ENCODE measurements around the gene MMP13. TPM values are rescaled to one million over a fixed set of nuclear protein-coding genes. Genes with fewer than 3 reads are reported as not detected.

Gene MMP13
- total and polyA plus RNA-seq, 9 of the 15 experiments (the other 6 are each of a cell fraction or from before 2014, with no cell fraction given) = not detected

DNA sequence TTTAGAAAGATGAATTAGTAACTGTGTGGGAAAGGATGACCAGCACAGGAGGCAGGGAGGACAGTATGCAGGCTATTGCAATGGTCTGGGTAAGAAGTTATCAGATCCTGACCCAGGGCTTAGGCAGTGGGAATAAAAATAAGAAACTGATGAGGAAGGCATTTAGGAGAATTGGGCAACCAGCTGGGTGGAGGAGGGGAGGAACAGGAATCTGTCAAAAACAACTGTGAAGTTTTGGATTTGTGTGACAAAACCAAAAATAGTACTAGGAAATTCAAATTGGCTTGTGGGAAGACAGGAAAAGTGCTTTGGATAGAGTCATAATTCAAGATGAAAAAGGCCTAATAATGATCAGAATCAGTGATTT, 27.9 kb downstream of the MMP13 start:
- no peaks in the 10 kb centered on the region for H3K9me1 ChIP-seq (ENCODE audit: control insufficient read depth, insufficient read depth, low read length)
- no peak for TF ChIP-seq MEF2A (IDR thresholded peaks at IDR 0.05; ENCODE audit: control insufficient read depth, low read depth, low read length)
- TF ChIP-seq FOXP1 (CRISPR knock-in tag; IDR thresholded peaks at IDR 0.05) = no peak
- TF ChIP-seq ARNT (IDR thresholded peaks at IDR 0.05) = no peak
- TF ChIP-seq RBM22 (IDR thresholded peaks at IDR 0.05; ENCODE audit: low read depth, low read length, poor library complexity, severe bottlenecking) = no peak
- TF ChIP-seq ZNF668 (CRISPR knock-in tag; IDR thresholded peaks at IDR 0.05) = no peak
- TF ChIP-seq, protein P1, sequence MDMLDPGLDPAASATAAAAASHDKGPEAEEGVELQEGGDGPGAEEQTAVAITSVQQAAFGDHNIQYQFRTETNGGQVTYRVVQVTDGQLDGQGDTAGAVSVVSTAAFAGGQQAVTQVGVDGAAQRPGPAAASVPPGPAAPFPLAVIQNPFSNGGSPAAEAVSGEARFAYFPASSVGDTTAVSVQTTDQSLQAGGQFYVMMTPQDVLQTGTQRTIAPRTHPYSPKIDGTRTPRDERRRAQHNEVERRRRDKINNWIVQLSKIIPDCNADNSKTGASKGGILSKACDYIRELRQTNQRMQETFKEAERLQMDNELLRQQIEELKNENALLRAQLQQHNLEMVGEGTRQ (CRISPR knock-in tag; IDR thresholded peaks at IDR 0.05) = no peak
- TF ChIP-seq EP300 (IDR thresholded peaks at IDR 0.05; ENCODE audit: low read length) = no peak
- no peak for TF ChIP-seq HDAC3 (IDR thresholded peaks at IDR 0.05; ENCODE audit: borderline replicate concordance, partially characterized antibody)
- TF ChIP-seq IRF2 (CRISPR knock-in tag; IDR thresholded peaks at IDR 0.05) = no peak
- TF ChIP-seq, protein P2, sequence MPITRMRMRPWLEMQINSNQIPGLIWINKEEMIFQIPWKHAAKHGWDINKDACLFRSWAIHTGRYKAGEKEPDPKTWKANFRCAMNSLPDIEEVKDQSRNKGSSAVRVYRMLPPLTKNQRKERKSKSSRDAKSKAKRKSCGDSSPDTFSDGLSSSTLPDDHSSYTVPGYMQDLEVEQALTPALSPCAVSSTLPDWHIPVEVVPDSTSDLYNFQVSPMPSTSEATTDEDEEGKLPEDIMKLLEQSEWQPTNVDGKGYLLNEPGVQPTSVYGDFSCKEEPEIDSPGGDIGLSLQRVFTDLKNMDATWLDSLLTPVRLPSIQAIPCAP (CRISPR knock-in tag; IDR thresholded peaks at IDR 0.05; ENCODE audit: borderline replicate concordance) = no peak
- TF ChIP-seq, protein P3, sequence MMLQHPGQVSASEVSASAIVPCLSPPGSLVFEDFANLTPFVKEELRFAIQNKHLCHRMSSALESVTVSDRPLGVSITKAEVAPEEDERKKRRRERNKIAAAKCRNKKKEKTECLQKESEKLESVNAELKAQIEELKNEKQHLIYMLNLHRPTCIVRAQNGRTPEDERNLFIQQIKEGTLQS (IDR thresholded peaks at IDR 0.05) = no peak
- TF ChIP-seq, protein P3 (CRISPR knock-in tag; conservative IDR thresholded peaks at IDR 0.05) = no peak
- TF ChIP-seq, protein P4, sequence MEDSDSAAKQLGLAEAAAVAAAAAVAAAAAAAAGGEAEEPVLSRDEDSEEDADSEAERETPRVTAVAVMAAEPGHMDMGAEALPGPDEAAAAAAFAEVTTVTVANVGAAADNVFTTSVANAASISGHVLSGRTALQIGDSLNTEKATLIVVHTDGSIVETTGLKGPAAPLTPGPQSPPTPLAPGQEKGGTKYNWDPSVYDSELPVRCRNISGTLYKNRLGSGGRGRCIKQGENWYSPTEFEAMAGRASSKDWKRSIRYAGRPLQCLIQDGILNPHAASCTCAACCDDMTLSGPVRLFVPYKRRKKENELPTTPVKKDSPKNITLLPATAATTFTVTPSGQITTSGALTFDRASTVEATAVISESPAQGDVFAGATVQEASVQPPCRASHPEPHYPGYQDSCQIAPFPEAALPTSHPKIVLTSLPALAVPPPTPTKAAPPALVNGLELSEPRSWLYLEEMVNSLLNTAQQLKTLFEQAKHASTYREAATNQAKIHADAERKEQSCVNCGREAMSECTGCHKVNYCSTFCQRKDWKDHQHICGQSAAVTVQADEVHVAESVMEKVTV (CRISPR knock-in tag; IDR thresholded peaks at IDR 0.05) = no peak
- TF ChIP-seq COPS2 (conservative IDR thresholded peaks at IDR 0.05) = no peak
- TF ChIP-seq SNIP1 (IDR thresholded peaks at IDR 0.05; ENCODE audit: low read depth) = no peak
- no peak for TF ChIP-seq PHB2 (IDR thresholded peaks at IDR 0.05; ENCODE audit: low read depth)
- TF ChIP-seq, protein P5, sequence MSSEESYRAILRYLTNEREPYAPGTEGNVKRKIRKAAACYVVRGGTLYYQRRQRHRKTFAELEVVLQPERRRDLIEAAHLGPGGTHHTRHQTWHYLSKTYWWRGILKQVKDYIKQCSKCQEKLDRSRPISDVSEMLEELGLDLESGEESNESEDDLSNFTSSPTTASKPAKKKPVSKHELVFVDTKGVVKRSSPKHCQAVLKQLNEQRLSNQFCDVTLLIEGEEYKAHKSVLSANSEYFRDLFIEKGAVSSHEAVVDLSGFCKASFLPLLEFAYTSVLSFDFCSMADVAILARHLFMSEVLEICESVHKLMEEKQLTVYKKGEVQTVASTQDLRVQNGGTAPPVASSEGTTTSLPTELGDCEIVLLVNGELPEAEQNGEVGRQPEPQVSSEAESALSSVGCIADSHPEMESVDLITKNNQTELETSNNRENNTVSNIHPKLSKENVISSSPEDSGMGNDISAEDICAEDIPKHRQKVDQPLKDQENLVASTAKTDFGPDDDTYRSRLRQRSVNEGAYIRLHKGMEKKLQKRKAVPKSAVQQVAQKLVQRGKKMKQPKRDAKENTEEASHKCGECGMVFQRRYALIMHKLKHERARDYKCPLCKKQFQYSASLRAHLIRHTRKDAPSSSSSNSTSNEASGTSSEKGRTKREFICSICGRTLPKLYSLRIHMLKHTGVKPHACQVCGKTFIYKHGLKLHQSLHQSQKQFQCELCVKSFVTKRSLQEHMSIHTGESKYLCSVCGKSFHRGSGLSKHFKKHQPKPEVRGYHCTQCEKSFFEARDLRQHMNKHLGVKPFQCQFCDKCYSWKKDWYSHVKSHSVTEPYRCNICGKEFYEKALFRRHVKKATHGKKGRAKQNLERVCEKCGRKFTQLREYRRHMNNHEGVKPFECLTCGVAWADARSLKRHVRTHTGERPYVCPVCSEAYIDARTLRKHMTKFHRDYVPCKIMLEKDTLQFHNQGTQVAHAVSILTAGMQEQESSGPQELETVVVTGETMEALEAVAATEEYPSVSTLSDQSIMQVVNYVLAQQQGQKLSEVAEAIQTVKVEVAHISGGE (CRISPR knock-in tag; IDR thresholded peaks at IDR 0.05) = no peak

More for the DNA sequence above, 27.9 kb downstream of the MMP13 start:
- no peak for ATAC-seq
- DNase-seq (ENCODE audit: extremely low read depth in 1 of 4, low spot score in 3 of 4) = no peak
- intact Hi-C loops (cut with micrococcal nuclease) = no loop called here
- Histone ChIP-seq H3K36me3 (ENCODE audit: control insufficient read depth, insufficient read depth, low read length) (no peaks in the 10 kb centered on the region), H3K27ac (ENCODE audit: extremely low read depth, low read depth, low read length) (no peak overlapping the region), H3K9ac (ENCODE audit: insufficient read depth in 1 of 2, low read depth in 2 of 2, low read length in 2 of 2) (no peak overlapping the region), H4K20me1 (replicated peaks; ENCODE audit: control insufficient read depth, insufficient read depth, low read length) (no peaks in the 10 kb centered on the region), H3K4me3 (no peak overlapping the region), H3K4me2 (ENCODE audit: insufficient read depth, low read length) (no peak overlapping the region), H3K9me3 (replicated peaks; ENCODE audit: control insufficient read depth, insufficient read depth, low read depth, low read length) (no peaks in the 10 kb centered on the region), H3K27me3 (ENCODE audit: control insufficient read depth in 2 of 2, insufficient read depth in 2 of 2, low read length in 2 of 2) (no peaks in the 10 kb centered on the region), H3K79me2 (ENCODE audit: control insufficient read depth, insufficient read depth, low read length) (no peaks in the 10 kb centered on the region), H2AFZ (ENCODE audit: low read depth, low read length) (no peak overlapping the region), H3K4me1 (replicated peaks in 1 of 2; ENCODE audit: control insufficient read depth in 2 of 2, insufficient read depth in 2 of 2, low read length in 2 of 2) (no peaks in the 10 kb centered on the region)
- FAIRE-seq = no peak
- in situ Hi-C loops (cut with MboI) = no loop called here
- no TSS peak for BruUV-seq (replicated peaks)
- ChIA-PET CTCF (ENCODE audit: low intra/inter-chr PET ratio) (no interaction called here), POLR2A (no interaction called here)

Data from K562 (cell line).